K562 (cell line): Measurements from ENCODE around the gene INA. TPM values are rescaled to one million over a fixed set of nuclear protein-coding genes. Genes with fewer than 3 reads are reported as not detected.

ENCODE experiments used
- DPF2 ChIP-seq: fragments of 450-650 bp; IDR thresholded peaks from 2 replicates; pipeline ENCODE4 v1.6.1; 2016
- HMBOX1 ChIP-seq: sonication (generic); IDR thresholded peaks from 2 replicates; pipeline ENCODE4 v1.6.1; 2016
- L3MBTL2 ChIP-seq: fragments of 450-650 bp; IDR thresholded peaks from 2 replicates; pipeline ENCODE4 v1.6.1; 2016; ENCODE audit warnings: mild to moderate bottlenecking, moderate library complexity
- LCOR ChIP-seq: sonication (generic); formaldehyde crosslinking; IDR thresholded peaks from 2 replicates; pipeline ENCODE4 v1.8.0; 2022; ENCODE audit warnings: mild to moderate bottlenecking, missing genetic modification reagents
- MAX ChIP-seq: sonication (generic); formaldehyde crosslinking; IDR thresholded peaks from 2 replicates; pipeline ENCODE4 v1.9.0; 2022; ENCODE audit warnings: mild to moderate bottlenecking, missing genetic modification reagents
- NFIC ChIP-seq: fragments of 450-650 bp; IDR thresholded peaks from 2 replicates; pipeline ENCODE4 v1.6.1; 2017; ENCODE audit warnings: mild to moderate bottlenecking, inconsistent platforms
- POLR2B ChIP-seq: fragments of 450-650 bp; IDR thresholded peaks from 2 replicates; pipeline ENCODE4 v1.6.1; 2018; ENCODE audit warnings: low read depth; ENCODE audit not compliant: partially characterized antibody
- RHOXF2B ChIP-seq: fragments of 250-450 bp; sonication (Bioruptor Pico); conservative IDR thresholded peaks from 2 replicates; pipeline ENCODE4 v1.5.1; 2021
- SNRNP70 ChIP-seq: fragments of 200-400 bp; formaldehyde crosslinking; optimal IDR thresholded peaks from 2 replicates; pipeline ENCODE3; 2017; ENCODE audit warnings: low read depth, low read length
- ZBTB17 ChIP-seq: fragments of 450-650 bp; formaldehyde crosslinking; IDR thresholded peaks from 2 replicates; pipeline ENCODE4 v1.4.0; 2020; ENCODE audit warnings: mild to moderate bottlenecking
- ZNF324 ChIP-seq: fragments of 250-450 bp; sonication (Bioruptor Pico); IDR thresholded peaks from 2 replicates; pipeline ENCODE4 v1.4.0; 2020; ENCODE audit warnings: mild to moderate bottlenecking
- polyA plus RNA-seq, 8 experiments: library from polyadenylated mRNA; depleted of rRNA in 4 of 8; stranded (reverse) in 5 of 8; unstranded in 3 of 8; fragments of >200 nt; fragmentation: Nextera tagmentation in 2 of 8; fragmentation: Illumina TruSeq in 1 of 8; extraction: Ambion mirVana in 2 of 8; extraction: Trizol in 1 of 8; gene quantifications; 2 replicates each; pipeline versions ENCODE4 v1.2.1 to v1.2.3, GENCODE V29; 2011 to 2014; ENCODE audit warnings: inconsistent platforms in 1 of 8, missing spikeins in 1 of 8
- total RNA-seq, 7 experiments: library from RNA; depleted of rRNA in 6 of 7; stranded (reverse); fragments of >200 nt in 6 of 7; fragmentation: Illumina TruSeq in 2 of 7; extraction: Trizol in 2 of 7; gene quantifications; 2 replicates each; pipeline versions ENCODE4 v1.2.1 to v1.2.3, GENCODE V29; 2011 to 2021; ENCODE audit warnings: low replicate concordance in 1 of 7

Gene INA
- total and polyA plus RNA-seq, 9 of the 15 experiments (the other 6 are each of a cell fraction or from before 2014, with no cell fraction given), result not detected

- TF ChIP-seq LCOR (CRISPR knock-in tag), result no peak
- TF ChIP-seq RHOXF2B (CRISPR knock-in tag), result no peak
- no peak for TF ChIP-seq POLR2B
- TF ChIP-seq L3MBTL2, result no peak
- TF ChIP-seq HMBOX1, result no peak
- TF ChIP-seq MAX (CRISPR knock-in tag), result no peak
- no peak for TF ChIP-seq ZBTB17 (CRISPR knock-in tag)
- no peak for TF ChIP-seq SNRNP70
- no peak for TF ChIP-seq DPF2
- TF ChIP-seq ZNF324 (CRISPR knock-in tag), result no peak
- no peak for TF ChIP-seq NFIC
Observed at GRCh38 chr10:103276251-103276895, 565 bp upstream of the INA start (continued).
